ENCODE measurements around the gene ST8SIA6. TPM values are rescaled to one million over a fixed set of nuclear protein-coding genes. Genes with fewer than 3 reads are reported as not detected.
A peak's percentile ranks its signal among the peaks of the same experiment; 100 is the strongest.

ST8SIA6 gene
- total RNA-seq, 2 donors from 2014 or later = 0.30 TPM; not detected in 1

GRCh38 chr10:17354781-17355180 lies 99.6 kb downstream of the ST8SIA6 start:
- no peak overlapping the region for H3K27ac Mint-ChIP-seq
- ATAC-seq (replicated peaks in 1 of 2) = no peak
- no peak for DNase-seq
- no peak overlapping the region for H3K4me3 Mint-ChIP-seq
- H3K27me3 Mint-ChIP-seq (ENCODE audit: low read depth) = peaks cover 26% of the 10 kb centered on the region
- peaks cover 0 to 3% of the 10 kb centered on the region in 2 donors for H3K36me3 Mint-ChIP-seq (ENCODE audit: insufficient read depth in 2 of 2)
- peaks cover 4% of the 10 kb centered on the region for H3K4me1 Mint-ChIP-seq (ENCODE audit: low read depth)
- peaks cover 0 to 4% of the 10 kb centered on the region in 2 donors for H3K9me3 Mint-ChIP-seq

GRCh38 chr10:17353568-17354300 lies 100.7 kb downstream of the ST8SIA6 start:
- no peak for DNase-seq
- Mint-ChIP-seq H3K27me3 (ENCODE audit: low read depth) (peaks cover 26% of the 10 kb centered on the region), H3K4me3 (no peak overlapping the region), H3K9me3 (peaks cover 0 to 4% of the 10 kb centered on the region in 2 donors), H3K4me1 (ENCODE audit: low read depth) (peaks cover 4% of the 10 kb centered on the region), H3K27ac (peak overlapping the region; percentile 72), H3K36me3 (ENCODE audit: insufficient read depth in 2 of 2) (peaks cover 0 to 3% of the 10 kb centered on the region in 2 donors)
- ATAC-seq (replicated peaks in 1 of 2) = no peak

- DNase-seq = no peak
- H3K4me3 Mint-ChIP-seq = no peak overlapping the region
Measured at GRCh38 chr10:17352583-17352982, 101.8 kb downstream of the ST8SIA6 start.

GRCh38 chr10:17351506-17351905 lies 102.9 kb downstream of the ST8SIA6 start:
- peaks cover 0 to 3% of the 10 kb centered on the region in 2 donors for H3K9me3 Mint-ChIP-seq
- DNase-seq = no peak
- H3K4me1 Mint-ChIP-seq (ENCODE audit: low read depth) = peaks cover 4% of the 10 kb centered on the region
- H3K27ac Mint-ChIP-seq = no peak overlapping the region
- peaks cover 13% of the 10 kb centered on the region for H3K27me3 Mint-ChIP-seq (ENCODE audit: low read depth)
- ATAC-seq (replicated peaks in 1 of 2) = no peak
- no peak overlapping the region for H3K4me3 Mint-ChIP-seq
- H3K36me3 Mint-ChIP-seq (ENCODE audit: insufficient read depth in 2 of 2) = peaks cover 0 to 3% of the 10 kb centered on the region in 2 donors

More at GRCh38 chr10:17352583-17352982, 101.8 kb downstream of the ST8SIA6 start:
- Mint-ChIP-seq H3K9me3 (peaks cover 0 to 3% of the 10 kb centered on the region in 2 donors), H3K27ac (no peak overlapping the region), H3K36me3 (ENCODE audit: insufficient read depth in 2 of 2) (peaks cover 0 to 3% of the 10 kb centered on the region in 2 donors), H3K4me1 (ENCODE audit: low read depth) (peaks cover 4% of the 10 kb centered on the region), H3K27me3 (ENCODE audit: low read depth) (peaks cover 15% of the 10 kb centered on the region)
- no peak for ATAC-seq (replicated peaks in 1 of 2)

- peaks cover 4% of the 10 kb centered on the region for H3K4me1 Mint-ChIP-seq (ENCODE audit: low read depth)
- H3K4me3 Mint-ChIP-seq = no peak overlapping the region
- H3K27me3 Mint-ChIP-seq (ENCODE audit: low read depth) = peaks cover 13% of the 10 kb centered on the region
- H3K36me3 Mint-ChIP-seq (ENCODE audit: insufficient read depth in 2 of 2) = peaks cover 0 to 3% of the 10 kb centered on the region in 2 donors
- ATAC-seq (replicated peaks in 1 of 2) = no peak
- no peak overlapping the region for H3K27ac Mint-ChIP-seq
- peaks cover 0 to 3% of the 10 kb centered on the region in 2 donors for H3K9me3 Mint-ChIP-seq
- DNase-seq = no peak
Measured at GRCh38 chr10:17349717-17350116, 104.7 kb downstream of the ST8SIA6 start.

GRCh38 chr10:17348501-17349349 lies 105.7 kb downstream of the ST8SIA6 start:
- Mint-ChIP-seq H3K27ac (no peak overlapping the region), H3K4me1 (ENCODE audit: low read depth) (peaks cover 4% of the 10 kb centered on the region), H3K36me3 (ENCODE audit: insufficient read depth in 2 of 2) (peaks cover 0 to 3% of the 10 kb centered on the region in 2 donors), H3K4me3 (no peak overlapping the region), H3K27me3 (ENCODE audit: low read depth) (peaks cover 8% of the 10 kb centered on the region), H3K9me3 (peaks cover 0 to 3% of the 10 kb centered on the region in 2 donors)
- ATAC-seq (replicated peaks in 1 of 2) = no peak
- no peak for DNase-seq

GRCh38 chr10:17348011-17348500 lies 106.3 kb downstream of the ST8SIA6 start:
- no peak for ATAC-seq (replicated peaks in 1 of 2)
- no peak overlapping the region for H3K4me3 Mint-ChIP-seq

GRCh38 chr10:17344206-17344605 lies 110.2 kb downstream of the ST8SIA6 start:
- DNase-seq = no peak
- H3K9me3 Mint-ChIP-seq = peaks cover 10 to 12% of the 10 kb centered on the region in 2 donors
- H3K4me3 Mint-ChIP-seq = no peak overlapping the region
- H3K36me3 Mint-ChIP-seq (ENCODE audit: insufficient read depth in 2 of 2) = peaks cover 8 to 10% of the 10 kb centered on the region in 2 donors
- H3K27ac Mint-ChIP-seq = no peak overlapping the region
- ATAC-seq (replicated peaks in 1 of 2) = no peak
- H3K4me1 Mint-ChIP-seq (ENCODE audit: low read depth) = no peaks in the 10 kb centered on the region
- no peaks in the 10 kb centered on the region for H3K27me3 Mint-ChIP-seq (ENCODE audit: low read depth)

More at GRCh38 chr10:17348011-17348500, 106.3 kb downstream of the ST8SIA6 start:
- Mint-ChIP-seq H3K27ac (no peak overlapping the region), H3K27me3 (ENCODE audit: low read depth) (peaks cover 7% of the 10 kb centered on the region), H3K36me3 (ENCODE audit: insufficient read depth in 2 of 2) (peaks cover 0 to 3% of the 10 kb centered on the region in 2 donors), H3K4me1 (ENCODE audit: low read depth) (no peaks in the 10 kb centered on the region), H3K9me3 (peaks cover 0 to 3% of the 10 kb centered on the region in 2 donors)
- no peak for DNase-seq

GRCh38 chr10:17343118-17343517 lies 111.3 kb downstream of the ST8SIA6 start:
- H3K4me3 Mint-ChIP-seq = no peak overlapping the region
- peaks cover 8 to 10% of the 10 kb centered on the region in 2 donors for H3K36me3 Mint-ChIP-seq (ENCODE audit: insufficient read depth in 2 of 2)
- no peak for ATAC-seq (replicated peaks in 1 of 2)
- H3K27me3 Mint-ChIP-seq (ENCODE audit: low read depth) = no peaks in the 10 kb centered on the region
- H3K27ac Mint-ChIP-seq = no peak overlapping the region
- no peak for DNase-seq
- H3K4me1 Mint-ChIP-seq (ENCODE audit: low read depth) = no peaks in the 10 kb centered on the region
- peaks cover 10 to 12% of the 10 kb centered on the region in 2 donors for H3K9me3 Mint-ChIP-seq

- H3K4me1 Mint-ChIP-seq (ENCODE audit: low read depth) = no peaks in the 10 kb centered on the region
- DNase-seq (no peak), ATAC-seq (replicated peaks in 1 of 2) (no peak)
- no peak overlapping the region for H3K27ac Mint-ChIP-seq
- H3K36me3 Mint-ChIP-seq (ENCODE audit: insufficient read depth in 2 of 2) = peaks cover 8 to 10% of the 10 kb centered on the region in 2 donors
- no peak overlapping the region for H3K4me3 Mint-ChIP-seq
- peaks cover 6% of the 10 kb centered on the region for H3K27me3 Mint-ChIP-seq (ENCODE audit: low read depth)
- peaks cover 10 to 12% of the 10 kb centered on the region in 2 donors for H3K9me3 Mint-ChIP-seq
Measured at GRCh38 chr10:17340144-17340829, 114.1 kb downstream of the ST8SIA6 start.

- Mint-ChIP-seq H3K27me3 (ENCODE audit: low read depth) (peaks cover 6% of the 10 kb centered on the region), H3K27ac (no peak overlapping the region), H3K36me3 (ENCODE audit: insufficient read depth in 2 of 2) (peaks cover 2% of the 10 kb centered on the region in 2 donors), H3K4me3 (no peak overlapping the region), H3K9me3 (peaks cover 1 to 2% of the 10 kb centered on the region in 2 donors), H3K4me1 (ENCODE audit: low read depth) (no peaks in the 10 kb centered on the region)
- DNase-seq (no peak), ATAC-seq (replicated peaks in 1 of 2) (no peak)
Measured at GRCh38 chr10:17335065-17335464, 119.3 kb downstream of the ST8SIA6 start.

- Mint-ChIP-seq H3K36me3 (ENCODE audit: insufficient read depth in 2 of 2) (no peaks in the 10 kb centered on the region), H3K27ac (no peak overlapping the region), H3K27me3 (ENCODE audit: low read depth) (no peaks in the 10 kb centered on the region), H3K4me1 (ENCODE audit: low read depth) (no peaks in the 10 kb centered on the region), H3K9me3 (no peaks in the 10 kb centered on the region), H3K4me3 (no peak overlapping the region)
- DNase-seq (no peak), ATAC-seq (replicated peaks in 1 of 2) (no peak)
Measured at GRCh38 chr10:17330501-17330900, 123.9 kb downstream of the ST8SIA6 start.
